NCI-H2029 treated with DMSO at 0.1 percent for 48 hours (cell line): Measurements from ENCODE around the gene HOOK2.

Experiments used
- DNase-seq: peaks from one replicate; lab custom pipeline; 2025; lab: John Stamatoyannopoulos, UW

Gene HOOK2

GRCh38 chr19:12793290-12794195 lies 18.2 kb upstream of the HOOK2 start:
- DNase-seq = peak; percentile 42

- DNase-seq = no peak
Observed at GRCh38 chr19:12792853-12793289, 17.5 kb upstream of the HOOK2 start.

GRCh38 chr19:12792051-12792852 lies 16.9 kb upstream of the HOOK2 start:
- DNase-seq = peak; percentile 54

GRCh38 chr19:12791345-12792050 lies 16.1 kb upstream of the HOOK2 start, which contains the start of gene JUNB:
JUNB (plus strand) TSS chr19:12791486; CDS start chr19:12791772, 286 bp downstream.
- DNase-seq = peak; percentile 81

- DNase-seq = no peak
Observed at GRCh38 chr19:12790628-12791344, 15.4 kb upstream of the HOOK2 start.

- peak; percentile 55 for DNase-seq
Observed at GRCh38 chr19:12789904-12790619, 14.7 kb upstream of the HOOK2 start.

GRCh38 chr19:12789098-12789903 lies 13.9 kb upstream of the HOOK2 start:
- no peak for DNase-seq

- DNase-seq = no peak
Observed at GRCh38 chr19:12788682-12789097, 13.3 kb upstream of the HOOK2 start.

- DNase-seq = no peak
Observed at GRCh38 chr19:12788042-12788681, 12.8 kb upstream of the HOOK2 start.

GRCh38 chr19:12787458-12787857 lies 12.1 kb upstream of the HOOK2 start:
- no peak for DNase-seq

GRCh38 chr19:12786952-12787351 lies 11.6 kb upstream of the HOOK2 start:
- no peak for DNase-seq

- DNase-seq = no peak
Observed at GRCh38 chr19:12786141-12786870, 11.0 kb upstream of the HOOK2 start.

GRCh38 chr19:12785431-12786031 lies 10.2 kb upstream of the HOOK2 start:
- no peak for DNase-seq

- DNase-seq = no peak
Observed at GRCh38 chr19:12784871-12785430, 9.6 kb upstream of the HOOK2 start.

GRCh38 chr19:12784394-12784870 lies 9.1 kb upstream of the HOOK2 start:
- no peak for DNase-seq

GRCh38 chr19:12783849-12784393 lies 8.6 kb upstream of the HOOK2 start:
- no peak for DNase-seq

GRCh38 chr19:12783291-12783848 lies 8.0 kb upstream of the HOOK2 start:
- no peak for DNase-seq
